HepG2 (cell line): Measurements from ENCODE around the gene PAK1IP1. TPM values are rescaled to one million over a fixed set of nuclear protein-coding genes. Genes with fewer than 3 reads are reported as not detected.

Experiments
- GATAD1 ChIP-seq: IDR thresholded peaks from 2 replicates; pipeline ENCODE4 v1.6.1; 2016; ENCODE audit warnings: missing genetic modification reagents, missing compliant biosample characterization
- MEF2D ChIP-seq: sonication (generic); formaldehyde crosslinking; IDR thresholded peaks from 2 replicates; pipeline ENCODE4 v1.5.1; 2020; ENCODE audit warnings: mild to moderate bottlenecking, missing genetic modification reagents
- MXI1 ChIP-seq: IDR thresholded peaks from 3 replicates; pipeline ENCODE4 v1.6.1; 2012; ENCODE audit warnings: low read depth, low read length, inconsistent platforms, borderline replicate concordance
- POLR2AphosphoS5 ChIP-seq: IDR thresholded peaks from 2 replicates; pipeline ENCODE4 v1.6.1; 2012; ENCODE audit warnings: low read depth, low read length
- SCMH1 ChIP-seq: sonication (generic); formaldehyde crosslinking; IDR thresholded peaks from 2 replicates; pipeline ENCODE4 v1.9.0; 2021; ENCODE audit warnings: missing genetic modification reagents, mild to moderate bottlenecking, borderline replicate concordance
- SMARCC2 ChIP-seq: fragments of 450-650 bp; IDR thresholded peaks from 2 replicates; pipeline ENCODE4 v1.6.1; 2017; ENCODE audit warnings: antibody characterized with exemption, mild to moderate bottlenecking
- SOX5 ChIP-seq: IDR thresholded peaks from 2 replicates; pipeline ENCODE4 v1.6.1; 2016; ENCODE audit warnings: borderline replicate concordance
- ZBTB3 ChIP-seq: sonication (generic); formaldehyde crosslinking; IDR thresholded peaks from 2 replicates; pipeline ENCODE4 v1.4.0; 2020; ENCODE audit warnings: low read depth, mild to moderate bottlenecking, moderate library complexity, missing genetic modification reagents, borderline replicate concordance
- ZFP62 ChIP-seq: sonication (generic); formaldehyde crosslinking; IDR thresholded peaks from 2 replicates; pipeline ENCODE4 v1.4.0; 2020; ENCODE audit warnings: missing genetic modification reagents
- ZNF343 ChIP-seq: sonication (generic); formaldehyde crosslinking; IDR thresholded peaks from 2 replicates; pipeline ENCODE4 v1.4.0; 2020; ENCODE audit warnings: mild to moderate bottlenecking, missing genetic modification reagents
- ZNF652 ChIP-seq: IDR thresholded peaks from 2 replicates; pipeline ENCODE4 v1.6.1; 2016; ENCODE audit warnings: low read depth, borderline replicate concordance
- ZNF781 ChIP-seq: sonication (generic); formaldehyde crosslinking; IDR thresholded peaks from 2 replicates; pipeline ENCODE4 v1.5.1; 2020; ENCODE audit warnings: borderline replicate concordance, mild to moderate bottlenecking, missing genetic modification reagents; ENCODE audit errors: not compliant biosample characterization
- ZNF790 ChIP-seq: sonication (generic); formaldehyde crosslinking; IDR thresholded peaks from 2 replicates; pipeline ENCODE4 v1.8.0; 2022; ENCODE audit warnings: missing genetic modification reagents, mild to moderate bottlenecking, borderline replicate concordance
- polyA plus RNA-seq, 8 experiments: library from polyadenylated mRNA; depleted of rRNA in 3 of 8; stranded (reverse) in 7 of 8; unstranded in 1 of 8; fragments of >200 nt; fragmentation: Illumina TruSeq in 4 of 8; extraction: Trizol in 4 of 8; gene quantifications; 2 replicates each; pipeline versions ENCODE4 v1.2.1 to v1.2.3, GENCODE V29; 2011 to 2016; ENCODE audit warnings: low read depth in 4 of 8, missing spikeins in 1 of 8, mixed read lengths in 1 of 8; ENCODE audit not compliant: insufficient read depth in 1 of 8
- total RNA-seq, 5 experiments: library from RNA; depleted of rRNA; stranded (reverse); fragments of >200 nt; fragmentation: Illumina TruSeq; extraction: Trizol; gene quantifications; 2 replicates each; pipeline ENCODE4 v1.2.3, GENCODE V29; 2016; ENCODE audit warnings: low read depth in 1 of 5
- TF ChIP-seq, protein P1 (sequence below): IDR thresholded peaks from 2 replicates; pipeline ENCODE4 v1.6.1; 2016; ENCODE audit warnings: missing compliant biosample characterization, missing genetic modification reagents, borderline replicate concordance
- TF ChIP-seq, protein P2 (sequence below): sonication (generic); formaldehyde crosslinking; IDR thresholded peaks from one replicate; pipeline ENCODE4 v1.5.1; 2020; ENCODE audit warnings: mild to moderate bottlenecking, missing genetic modification reagents; ENCODE audit errors: not compliant biosample characterization
- TF ChIP-seq, protein P3 (sequence below): sonication (generic); formaldehyde crosslinking; IDR thresholded peaks from 2 replicates; pipeline ENCODE4 v1.9.0; 2022; ENCODE audit warnings: low read depth, missing genetic modification reagents

PAK1IP1 gene
- total and polyA plus RNA-seq, 2 of the 13 experiments (the other 11 are each of a cell fraction or from before 2014, with no cell fraction given) = 23.4 to 66.2 TPM

DNA sequence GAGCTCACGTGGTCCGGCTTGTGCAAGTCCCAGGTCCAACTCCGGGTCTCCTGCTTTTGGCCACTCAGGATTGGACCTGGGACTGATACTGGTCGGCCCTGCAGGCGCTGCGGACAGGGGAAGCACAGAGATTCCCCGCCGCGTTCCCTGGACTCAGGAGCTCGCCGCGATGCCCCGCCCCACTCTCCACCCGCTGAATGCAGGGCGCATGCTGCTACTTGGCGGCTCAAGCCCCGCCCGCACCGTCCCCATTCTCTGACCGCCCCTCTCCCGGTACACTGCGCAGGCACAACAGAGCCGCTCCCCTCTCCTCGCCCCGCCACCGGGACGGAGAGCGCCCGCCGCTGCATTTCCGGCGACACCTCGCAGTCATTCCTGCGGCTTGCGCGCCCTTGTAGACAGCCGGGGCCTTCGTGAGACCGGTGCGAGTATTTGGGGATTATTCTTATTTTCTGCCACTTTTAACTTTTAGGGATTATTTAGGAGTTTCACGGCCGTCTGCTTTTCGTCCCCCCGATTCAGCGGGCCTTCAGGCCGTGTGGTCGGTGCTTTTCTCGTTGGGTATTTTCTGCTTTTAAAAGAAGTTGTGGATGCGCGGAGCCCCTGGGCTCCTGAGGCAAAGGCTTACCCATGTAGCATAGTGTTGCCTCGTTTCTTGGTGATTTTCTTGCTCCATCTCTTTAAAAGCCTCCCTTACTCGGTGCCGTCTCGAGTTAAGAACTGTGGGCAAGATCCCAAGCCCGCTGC is 28.2 kb downstream of the PAK1IP1 start, which contains the start of gene TMEM14C (continued):
- TF ChIP-seq ZNF652 (CRISPR knock-in tag) = peak; percentile 57; the same call in 1 of the 2 replicates
- no peak for TF ChIP-seq SCMH1 (CRISPR knock-in tag)
- TF ChIP-seq, protein P1, sequence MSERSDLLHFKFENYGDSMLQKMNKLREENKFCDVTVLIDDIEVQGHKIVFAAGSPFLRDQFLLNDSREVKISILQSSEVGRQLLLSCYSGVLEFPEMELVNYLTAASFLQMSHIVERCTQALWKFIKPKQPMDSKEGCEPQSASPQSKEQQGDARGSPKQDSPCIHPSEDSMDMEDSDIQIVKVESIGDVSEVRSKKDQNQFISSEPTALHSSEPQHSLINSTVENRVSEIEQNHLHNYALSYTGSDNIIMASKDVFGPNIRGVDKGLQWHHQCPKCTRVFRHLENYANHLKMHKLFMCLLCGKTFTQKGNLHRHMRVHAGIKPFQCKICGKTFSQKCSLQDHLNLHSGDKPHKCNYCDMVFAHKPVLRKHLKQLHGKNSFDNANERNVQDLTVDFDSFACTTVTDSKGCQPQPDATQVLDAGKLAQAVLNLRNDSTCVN (CRISPR knock-in tag) = peak; percentile 86
- peak; percentile 97 for TF ChIP-seq MEF2D (CRISPR knock-in tag)
- peak; percentile 94 for TF ChIP-seq ZBTB3 (CRISPR knock-in tag)
- TF ChIP-seq POLR2AphosphoS5 = peak; percentile 89
- no peak for TF ChIP-seq SMARCC2
- peak; percentile 81 for TF ChIP-seq GATAD1 (CRISPR knock-in tag)
- TF ChIP-seq MXI1 = peak; percentile 95; the same call in 2 of the 3 replicates
- TF ChIP-seq ZFP62 (CRISPR knock-in tag) = no peak; the same call in 1 of the 2 replicates
- TF ChIP-seq, protein P2, sequence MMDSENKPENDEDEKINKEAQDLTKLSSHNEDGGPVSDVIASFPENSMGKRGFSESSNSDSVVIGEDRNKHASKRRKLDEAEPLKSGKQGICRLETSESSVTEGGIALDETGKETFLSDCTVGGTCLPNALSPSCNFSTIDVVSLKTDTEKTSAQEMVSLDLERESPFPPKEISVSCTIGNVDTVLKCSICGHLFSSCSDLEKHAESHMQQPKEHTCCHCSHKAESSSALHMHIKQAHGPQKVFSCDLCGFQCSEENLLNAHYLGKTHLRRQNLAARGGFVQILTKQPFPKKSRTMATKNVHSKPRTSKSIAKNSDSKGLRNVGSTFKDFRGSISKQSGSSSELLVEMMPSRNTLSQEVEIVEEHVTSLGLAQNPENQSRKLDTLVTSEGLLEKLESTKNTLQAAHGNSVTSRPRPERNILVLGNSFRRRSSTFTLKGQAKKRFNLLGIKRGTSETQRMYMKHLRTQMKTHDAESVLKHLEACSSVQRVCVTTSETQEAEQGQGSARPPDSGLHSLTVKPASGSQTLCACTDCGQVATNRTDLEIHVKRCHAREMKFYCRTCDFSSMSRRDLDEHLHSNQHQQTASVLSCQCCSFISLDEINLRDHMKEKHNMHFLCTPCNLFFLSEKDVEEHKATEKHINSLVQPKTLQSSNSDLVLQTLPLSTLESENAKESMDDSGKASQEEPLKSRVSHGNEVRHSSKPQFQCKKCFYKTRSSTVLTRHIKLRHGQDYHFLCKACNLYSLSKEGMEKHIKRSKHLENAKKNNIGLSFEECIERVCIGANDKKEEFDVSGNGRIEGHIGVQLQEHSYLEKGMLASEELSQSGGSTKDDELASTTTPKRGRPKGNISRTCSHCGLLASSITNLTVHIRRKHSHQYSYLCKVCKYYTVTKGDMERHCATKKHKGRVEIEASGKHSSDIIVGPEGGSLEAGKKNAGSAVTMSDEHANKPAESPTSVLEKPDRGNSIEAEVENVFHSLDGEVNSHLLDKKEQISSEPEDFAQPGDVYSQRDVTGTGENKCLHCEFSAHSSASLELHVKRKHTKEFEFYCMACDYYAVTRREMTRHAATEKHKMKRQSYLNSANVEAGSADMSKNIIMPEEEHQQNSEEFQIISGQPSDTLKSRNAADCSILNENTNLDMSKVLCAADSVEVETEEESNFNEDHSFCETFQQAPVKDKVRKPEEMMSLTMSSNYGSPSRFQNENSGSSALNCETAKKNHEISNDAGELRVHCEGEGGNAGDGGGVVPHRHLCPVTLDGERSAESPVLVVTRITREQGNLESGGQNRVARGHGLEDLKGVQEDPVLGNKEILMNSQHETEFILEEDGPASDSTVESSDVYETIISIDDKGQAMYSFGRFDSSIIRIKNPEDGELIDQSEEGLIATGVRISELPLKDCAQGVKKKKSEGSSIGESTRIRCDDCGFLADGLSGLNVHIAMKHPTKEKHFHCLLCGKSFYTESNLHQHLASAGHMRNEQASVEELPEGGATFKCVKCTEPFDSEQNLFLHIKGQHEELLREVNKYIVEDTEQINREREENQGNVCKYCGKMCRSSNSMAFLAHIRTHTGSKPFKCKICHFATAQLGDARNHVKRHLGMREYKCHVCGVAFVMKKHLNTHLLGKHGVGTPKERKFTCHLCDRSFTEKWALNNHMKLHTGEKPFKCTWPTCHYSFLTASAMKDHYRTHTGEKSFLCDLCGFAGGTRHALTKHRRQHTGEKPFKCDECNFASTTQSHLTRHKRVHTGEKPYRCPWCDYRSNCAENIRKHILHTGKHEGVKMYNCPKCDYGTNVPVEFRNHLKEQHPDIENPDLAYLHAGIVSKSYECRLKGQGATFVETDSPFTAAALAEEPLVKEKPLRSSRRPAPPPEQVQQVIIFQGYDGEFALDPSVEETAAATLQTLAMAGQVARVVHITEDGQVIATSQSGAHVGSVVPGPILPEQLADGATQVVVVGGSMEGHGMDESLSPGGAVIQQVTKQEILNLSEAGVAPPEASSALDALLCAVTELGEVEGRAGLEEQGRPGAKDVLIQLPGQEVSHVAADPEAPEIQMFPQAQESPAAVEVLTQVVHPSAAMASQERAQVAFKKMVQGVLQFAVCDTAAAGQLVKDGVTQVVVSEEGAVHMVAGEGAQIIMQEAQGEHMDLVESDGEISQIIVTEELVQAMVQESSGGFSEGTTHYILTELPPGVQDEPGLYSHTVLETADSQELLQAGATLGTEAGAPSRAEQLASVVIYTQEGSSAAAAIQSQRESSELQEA (CRISPR knock-in tag) = no peak
- peak; percentile 97 for TF ChIP-seq ZNF343 (CRISPR knock-in tag)
- TF ChIP-seq, protein P3, sequence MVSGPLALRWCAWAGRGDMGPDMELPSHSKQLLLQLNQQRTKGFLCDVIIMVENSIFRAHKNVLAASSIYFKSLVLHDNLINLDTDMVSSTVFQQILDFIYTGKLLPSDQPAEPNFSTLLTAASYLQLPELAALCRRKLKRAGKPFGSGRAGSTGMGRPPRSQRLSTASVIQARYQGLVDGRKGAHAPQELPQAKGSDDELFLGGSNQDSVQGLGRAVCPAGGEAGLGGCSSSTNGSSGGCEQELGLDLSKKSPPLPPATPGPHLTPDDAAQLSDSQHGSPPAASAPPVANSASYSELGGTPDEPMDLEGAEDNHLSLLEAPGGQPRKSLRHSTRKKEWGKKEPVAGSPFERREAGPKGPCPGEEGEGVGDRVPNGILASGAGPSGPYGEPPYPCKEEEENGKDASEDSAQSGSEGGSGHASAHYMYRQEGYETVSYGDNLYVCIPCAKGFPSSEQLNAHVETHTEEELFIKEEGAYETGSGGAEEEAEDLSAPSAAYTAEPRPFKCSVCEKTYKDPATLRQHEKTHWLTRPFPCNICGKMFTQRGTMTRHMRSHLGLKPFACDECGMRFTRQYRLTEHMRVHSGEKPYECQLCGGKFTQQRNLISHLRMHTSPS (CRISPR knock-in tag) = no peak
- no peak; the same call in 1 of the 2 replicates for TF ChIP-seq ZNF790
- peak; percentile 79; the same call in 1 of the 2 replicates for TF ChIP-seq SOX5 (CRISPR knock-in tag)
- TF ChIP-seq ZNF781 (CRISPR knock-in tag) = peak; percentile 90
